Kidney (tissue), 14 donors: ENCODE results near the gene FAAP20. TPM values are rescaled to one million over a fixed set of nuclear protein-coding genes. Genes with fewer than 3 reads are reported as not detected.

Experiments
- DNase-seq, 5 donors: peaks; one replicate each; pipeline ENCODE4 v3.0.0-alpha.2; 2013 to 2020
- FAIRE-seq: peaks from 2 replicates; lab custom pipeline; 2012; peaks lifted over from hg19 to GRCh38; lab: Jason Lieb, UNC
- H3K27ac ChIP-seq, 2 donors: one replicate each; pipeline ENCODE4 v1.7.0; 2013; ENCODE audit warnings: low read depth in 2 of 2, low read length in 2 of 2, inconsistent platforms in 1 of 2
- H3K27me3 ChIP-seq: one replicate; pipeline ENCODE4 v1.7.1; 2013; ENCODE audit warnings: low read length, inconsistent platforms; ENCODE audit not compliant: control insufficient read depth, insufficient read depth
- H3K36me3 ChIP-seq, 3 donors: one replicate each; pipeline versions ENCODE4 v1.7.0 to v1.7.1; 2013; ENCODE audit warnings: low read length in 3 of 3, control low read depth in 1 of 3, inconsistent platforms in 1 of 3; ENCODE audit not compliant: insufficient read depth in 3 of 3, control insufficient read depth in 2 of 3
- H3K4me1 ChIP-seq, 3 donors: one replicate each; pipeline versions ENCODE4 v1.7.0 to v1.7.1; 2013; ENCODE audit warnings: low read length in 3 of 3, inconsistent platforms in 1 of 3, low read depth in 1 of 3; ENCODE audit not compliant: control insufficient read depth in 2 of 3, insufficient read depth in 2 of 3
- H3K4me3 ChIP-seq, 3 donors: one replicate each; pipeline versions ENCODE4 v1.7.0 to v1.8.1; 2013; ENCODE audit warnings: low read length in 3 of 3, control low read depth in 1 of 3, inconsistent platforms in 1 of 3
- H3K9ac ChIP-seq, 3 donors: one replicate each; pipeline versions ENCODE4 v1.7.0 to v1.7.1; 2013; ENCODE audit warnings: low read length in 3 of 3, control low read depth in 1 of 3, inconsistent platforms in 1 of 3
- H3K9me3 ChIP-seq, 3 donors: one replicate each; pipeline versions ENCODE4 v1.7.0 to v1.7.1; 2013; ENCODE audit warnings: low read length in 3 of 3, control low read depth in 1 of 3, inconsistent platforms in 1 of 3; ENCODE audit not compliant: control insufficient read depth in 2 of 3, insufficient read depth in 1 of 3
- intact Hi-C: fragments of 100-400 bp; cut with DNase I; formaldehyde crosslinking; loops from one replicate; pipeline ENCODE4 v1.11.1; 2022
- polyA plus RNA-seq: library from polyadenylated mRNA; stranded (reverse); fragments of 350-450 nt; fragmentation: Illumina TruSeq; extraction: RNeasy Lipid Tissue Mini Kit (QIAGEN cat#74804); gene quantifications from one replicate; pipeline ENCODE4 v1.2.3, GENCODE V29; 2014; ENCODE audit warnings: low read depth, low replicate concordance; ENCODE audit not compliant: insufficient read depth
- total RNA-seq: library from RNA; stranded (reverse); fragmentation: NEBNext Ultra II Directional; extraction: Animal tissue kit (Norgen Biotek cat#: 25700); gene quantifications from one replicate; pipeline ENCODE4 v1.2.1, GENCODE V29; 2021
- TF ChIP-seq, protein P1 (sequence below): IDR thresholded peaks from 3 replicates; pipeline ENCODE4 v1.5.1; 2012; ENCODE audit warnings: mild to moderate bottlenecking, moderate library complexity, borderline replicate concordance; ENCODE audit not compliant: insufficient read depth; ENCODE audit errors: extremely low read depth
- donor health status: control.
- donor health status: control.
- donor health status: control.
- donor health status: control.
- donor health status: control.
- donor health status: DM: yes; HTN: yes; CAD: no.
- donor health status: Normal renal cell carcinoma (clear cell type).

The FAAP20 gene
- total and polyA plus RNA-seq, 2 donors from 2014 or later, result 69.0 to 109 TPM

DNA sequence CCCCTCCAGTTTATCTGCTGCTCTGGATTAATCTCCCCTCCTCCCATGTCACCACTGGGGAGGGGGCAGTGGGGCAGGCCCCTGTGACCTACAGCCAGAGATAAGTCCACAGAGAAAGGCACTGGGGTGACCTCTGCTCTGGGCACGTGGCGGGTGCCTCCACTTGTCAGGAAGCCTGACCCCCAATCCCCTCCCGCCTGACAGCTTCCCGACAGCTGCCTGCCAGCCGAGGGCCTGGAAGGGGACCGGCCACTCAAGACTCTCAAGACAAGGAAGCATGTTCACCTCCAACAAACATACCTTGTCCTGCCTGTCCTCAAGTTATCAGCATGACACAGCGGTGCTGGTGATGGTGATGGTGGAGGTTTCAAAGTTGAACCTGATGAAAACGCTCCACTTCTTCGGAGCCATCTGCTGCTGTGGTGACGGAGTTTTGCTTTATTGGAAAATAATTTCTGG lies 3.2 kb upstream of the FAAP20 start:
- no peak for FAIRE-seq
- peaks cover 0 to 24% (median 4%) of the 10 kb centered on the region in 3 donors for H3K4me1 ChIP-seq

DNA sequence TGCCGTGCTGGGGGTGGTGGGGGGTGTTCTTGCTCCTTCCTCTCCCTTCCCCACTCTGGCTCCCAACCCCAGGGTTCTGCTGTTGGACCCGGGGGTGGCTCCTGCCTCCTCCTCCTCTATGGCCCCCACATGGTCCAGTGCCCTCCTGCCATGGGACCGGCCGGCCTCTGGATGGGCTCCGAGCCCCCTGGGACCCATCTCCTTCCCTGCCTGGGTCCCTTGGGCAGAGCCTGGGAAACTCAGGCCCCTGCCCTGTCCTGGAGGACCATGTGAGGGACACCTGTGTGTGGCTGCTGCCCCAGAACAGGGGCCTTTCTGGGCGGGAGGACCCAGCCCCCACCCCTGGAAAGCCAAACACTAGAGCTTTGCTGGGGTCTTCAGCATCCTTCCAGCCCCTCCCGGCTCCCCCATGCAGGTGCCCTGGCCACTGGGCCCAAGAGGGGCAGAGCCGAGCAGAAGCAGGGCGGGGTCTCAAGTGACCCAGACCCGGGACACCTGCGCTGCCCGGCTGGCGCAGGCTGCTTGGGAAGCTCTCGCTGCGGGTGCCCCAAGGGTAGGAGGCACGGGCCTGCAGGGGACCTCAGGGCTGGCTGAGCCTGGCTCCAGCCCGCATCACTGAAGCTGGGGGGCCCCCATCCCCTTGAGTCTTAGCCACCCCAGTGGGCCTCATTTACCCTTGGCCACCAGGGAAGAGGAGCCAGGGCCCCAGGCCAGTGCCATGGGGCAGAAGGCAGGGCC lies 2.5 kb upstream of the FAAP20 start:
- H3K36me3 ChIP-seq, result no peaks in the 10 kb centered on the region
- DNase-seq (peak in 1 of 5 donors; percentile 79), FAIRE-seq (no peak)
- intact Hi-C loops, result loop anchor here (5.0 kb wide), 1 partner anchor 185 kb away; no protein-coding TSS in a partner anchor
- no peak overlapping the region for H3K27ac ChIP-seq
- no peaks in the 10 kb centered on the region for H3K27me3 ChIP-seq
- no peak overlapping the region for H3K9ac ChIP-seq
- no peak overlapping the region for H3K4me3 ChIP-seq
- TF ChIP-seq, protein P1, sequence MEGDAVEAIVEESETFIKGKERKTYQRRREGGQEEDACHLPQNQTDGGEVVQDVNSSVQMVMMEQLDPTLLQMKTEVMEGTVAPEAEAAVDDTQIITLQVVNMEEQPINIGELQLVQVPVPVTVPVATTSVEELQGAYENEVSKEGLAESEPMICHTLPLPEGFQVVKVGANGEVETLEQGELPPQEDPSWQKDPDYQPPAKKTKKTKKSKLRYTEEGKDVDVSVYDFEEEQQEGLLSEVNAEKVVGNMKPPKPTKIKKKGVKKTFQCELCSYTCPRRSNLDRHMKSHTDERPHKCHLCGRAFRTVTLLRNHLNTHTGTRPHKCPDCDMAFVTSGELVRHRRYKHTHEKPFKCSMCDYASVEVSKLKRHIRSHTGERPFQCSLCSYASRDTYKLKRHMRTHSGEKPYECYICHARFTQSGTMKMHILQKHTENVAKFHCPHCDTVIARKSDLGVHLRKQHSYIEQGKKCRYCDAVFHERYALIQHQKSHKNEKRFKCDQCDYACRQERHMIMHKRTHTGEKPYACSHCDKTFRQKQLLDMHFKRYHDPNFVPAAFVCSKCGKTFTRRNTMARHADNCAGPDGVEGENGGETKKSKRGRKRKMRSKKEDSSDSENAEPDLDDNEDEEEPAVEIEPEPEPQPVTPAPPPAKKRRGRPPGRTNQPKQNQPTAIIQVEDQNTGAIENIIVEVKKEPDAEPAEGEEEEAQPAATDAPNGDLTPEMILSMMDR, result no peak
- peaks cover 0 to 26% (median 4%) of the 10 kb centered on the region in 3 donors for H3K4me1 ChIP-seq
- H3K9me3 ChIP-seq, result no peaks in the 10 kb centered on the region

More for the DNA sequence above, 3.2 kb upstream of the FAAP20 start:
- intact Hi-C loops, result loop anchor here (5.0 kb wide), 1 partner anchor 185 kb away; no protein-coding TSS in a partner anchor
- Histone ChIP-seq H3K4me3 (no peak overlapping the region), H3K27me3 (no peaks in the 10 kb centered on the region), H3K36me3 (no peaks in the 10 kb centered on the region), H3K9me3 (no peaks in the 10 kb centered on the region), H3K27ac (no peak overlapping the region), H3K9ac (no peak overlapping the region)
- DNase-seq, result peak in 2 of 5 donors; percentile 52 to 68
- TF ChIP-seq, protein P1, result no peak

DNA sequence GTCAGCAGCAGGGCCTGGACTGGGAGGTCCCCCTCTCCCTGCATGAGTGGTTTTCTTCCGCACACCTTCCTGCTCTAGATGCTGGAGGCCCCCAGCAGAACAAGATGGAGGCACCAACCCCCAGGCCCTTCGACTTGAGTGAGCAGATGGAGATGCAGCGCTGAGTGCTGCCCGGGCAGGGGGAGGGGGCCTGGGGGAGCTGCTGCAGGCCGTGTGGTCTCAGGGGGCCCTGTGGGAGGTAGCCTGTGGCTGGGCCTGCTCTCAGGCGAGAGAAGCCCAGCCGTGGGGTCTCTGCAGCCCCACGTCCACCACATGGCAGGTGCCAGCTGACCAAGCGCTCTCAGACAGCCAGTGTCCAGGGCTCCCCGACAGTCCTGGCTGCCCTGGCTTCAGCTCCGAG lies 1.2 kb upstream of the FAAP20 start:
- Histone ChIP-seq H3K27ac (peak overlapping the region in 1 of 2 donors; percentile 93), H3K9ac (peak overlapping the region in 1 of 3 donors; percentile 81), H3K4me1 (peaks cover 0 to 29% (median 4%) of the 10 kb centered on the region in 3 donors), H3K9me3 (no peaks in the 10 kb centered on the region), H3K4me3 (no peak overlapping the region), H3K27me3 (no peaks in the 10 kb centered on the region), H3K36me3 (no peaks in the 10 kb centered on the region)
- TF ChIP-seq, protein P1, result peak; percentile 2
- intact Hi-C loops, result loop anchor here (5.0 kb wide), 1 partner anchor 187 kb away; no protein-coding TSS in a partner anchor
- DNase-seq, result peak in 2 of 5 donors; percentile 35 to 78
- no peak for FAIRE-seq
